Measurements from ENCODE around the gene TSSK3. TPM values are rescaled to one million over a fixed set of nuclear protein-coding genes. Genes with fewer than 3 reads are reported as not detected.

The TSSK3 gene
- total RNA-seq, 1 donor from 2014 or later, result 4.8 TPM

DNA sequence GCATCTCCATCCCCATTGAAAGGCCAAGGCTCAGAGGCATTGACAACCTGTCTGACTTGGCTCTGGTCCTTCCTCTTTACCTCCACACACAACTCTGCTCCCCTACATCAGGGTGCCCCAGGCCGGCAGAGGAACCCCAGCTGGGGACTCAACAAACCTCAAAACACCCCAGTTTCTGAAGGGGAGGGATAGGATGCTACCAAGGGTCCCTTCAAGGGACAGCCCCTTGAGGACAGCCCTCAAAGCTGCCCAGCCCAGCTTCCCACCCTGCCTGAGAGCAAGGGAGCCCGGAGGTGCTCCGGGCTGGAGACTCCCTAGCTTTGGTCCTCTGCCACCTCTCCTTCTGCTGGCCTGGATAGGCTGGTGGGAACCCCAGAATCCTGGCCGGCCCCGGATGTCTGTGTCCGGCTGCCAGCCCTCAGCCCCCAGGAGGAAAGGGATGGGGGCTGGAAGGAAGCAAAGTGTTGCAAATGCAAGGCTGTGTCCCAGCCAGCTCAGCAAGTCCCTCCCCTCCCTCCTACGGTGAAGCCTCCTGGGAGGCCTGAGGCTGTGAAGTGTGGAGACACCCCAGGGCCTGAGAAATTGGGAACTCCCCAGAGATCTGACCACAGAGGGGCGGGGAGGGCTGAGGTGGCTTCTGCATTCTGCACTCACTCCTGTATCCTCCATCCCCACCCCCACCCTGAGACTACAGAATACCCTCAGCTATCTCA lies 25.2 kb upstream of the TSSK3 start:
- Histone ChIP-seq H3K36me3 (peaks cover 5 to 6% of the 10 kb centered on the region in 2 donors), H3K27ac (no peak overlapping the region), H3K4me1 (peaks cover 10 to 13% of the 10 kb centered on the region in 2 donors), H3K4me3 (peak overlapping the region in 1 of 2 donors; percentile 97), H3K27me3 (no peaks in the 10 kb centered on the region), H3K9me3 (no peaks in the 10 kb centered on the region)
- intact Hi-C loops (cut with DNase I), result loop anchor here (1.0 kb wide), 1 partner anchor 14 kb away; no protein-coding TSS in a partner anchor
- TF ChIP-seq, protein P1, sequence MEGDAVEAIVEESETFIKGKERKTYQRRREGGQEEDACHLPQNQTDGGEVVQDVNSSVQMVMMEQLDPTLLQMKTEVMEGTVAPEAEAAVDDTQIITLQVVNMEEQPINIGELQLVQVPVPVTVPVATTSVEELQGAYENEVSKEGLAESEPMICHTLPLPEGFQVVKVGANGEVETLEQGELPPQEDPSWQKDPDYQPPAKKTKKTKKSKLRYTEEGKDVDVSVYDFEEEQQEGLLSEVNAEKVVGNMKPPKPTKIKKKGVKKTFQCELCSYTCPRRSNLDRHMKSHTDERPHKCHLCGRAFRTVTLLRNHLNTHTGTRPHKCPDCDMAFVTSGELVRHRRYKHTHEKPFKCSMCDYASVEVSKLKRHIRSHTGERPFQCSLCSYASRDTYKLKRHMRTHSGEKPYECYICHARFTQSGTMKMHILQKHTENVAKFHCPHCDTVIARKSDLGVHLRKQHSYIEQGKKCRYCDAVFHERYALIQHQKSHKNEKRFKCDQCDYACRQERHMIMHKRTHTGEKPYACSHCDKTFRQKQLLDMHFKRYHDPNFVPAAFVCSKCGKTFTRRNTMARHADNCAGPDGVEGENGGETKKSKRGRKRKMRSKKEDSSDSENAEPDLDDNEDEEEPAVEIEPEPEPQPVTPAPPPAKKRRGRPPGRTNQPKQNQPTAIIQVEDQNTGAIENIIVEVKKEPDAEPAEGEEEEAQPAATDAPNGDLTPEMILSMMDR (IDR thresholded peaks at IDR 0.05), result no peak
- peak in 1 of 2 donors; percentile 74 for DNase-seq (ENCODE audit: low spot score in 2 of 2)

DNA sequence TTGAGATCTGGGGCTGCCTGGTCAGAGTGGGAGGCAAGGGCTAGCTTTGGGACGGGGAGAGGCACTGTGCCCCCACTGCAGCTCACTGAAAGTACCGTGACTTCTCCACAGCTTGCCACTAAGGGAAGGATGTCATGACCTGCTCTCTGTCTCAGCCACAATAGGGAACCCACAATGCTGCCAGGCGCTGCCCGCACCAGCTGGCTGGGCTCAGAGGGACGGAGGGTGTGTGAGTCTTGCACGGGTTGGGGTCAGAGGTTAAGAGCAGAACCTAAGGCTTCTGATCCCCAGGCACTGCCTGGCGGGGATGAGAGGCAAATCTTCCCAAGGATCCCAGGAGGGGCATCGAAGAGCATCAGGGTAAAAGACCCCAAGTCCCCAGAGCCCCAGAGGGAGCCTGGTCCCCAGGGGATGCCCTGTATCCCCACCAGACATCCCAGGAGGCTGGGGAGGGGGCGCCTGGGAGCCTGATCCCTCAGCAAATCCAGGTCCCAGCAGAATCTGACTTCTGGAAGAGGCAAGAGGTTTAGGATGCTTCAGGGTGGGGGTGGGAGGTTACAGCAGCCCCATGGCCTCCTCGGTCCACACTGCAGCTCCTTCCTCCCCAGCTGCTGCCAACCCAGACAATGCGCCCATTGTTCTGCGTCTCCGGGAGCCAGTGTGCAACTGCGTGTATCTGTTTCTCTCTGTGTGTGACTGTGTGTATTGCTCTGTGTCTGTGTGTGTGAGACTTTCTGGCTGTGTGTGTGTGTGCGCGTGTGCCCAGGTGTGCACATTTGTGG lies 24.3 kb upstream of the TSSK3 start:
- Histone ChIP-seq H3K9me3 (no peaks in the 10 kb centered on the region), H3K27me3 (no peaks in the 10 kb centered on the region), H3K27ac (no peak overlapping the region), H3K36me3 (no peaks in the 10 kb centered on the region), H3K4me1 (peaks cover 10 to 13% of the 10 kb centered on the region in 2 donors), H3K4me3 (no peak overlapping the region)
- TF ChIP-seq, protein P1 (IDR thresholded peaks at IDR 0.05), result no peak
- no peak for DNase-seq (ENCODE audit: low spot score in 2 of 2)
- intact Hi-C loops (cut with DNase I), result no loop called here

DNA sequence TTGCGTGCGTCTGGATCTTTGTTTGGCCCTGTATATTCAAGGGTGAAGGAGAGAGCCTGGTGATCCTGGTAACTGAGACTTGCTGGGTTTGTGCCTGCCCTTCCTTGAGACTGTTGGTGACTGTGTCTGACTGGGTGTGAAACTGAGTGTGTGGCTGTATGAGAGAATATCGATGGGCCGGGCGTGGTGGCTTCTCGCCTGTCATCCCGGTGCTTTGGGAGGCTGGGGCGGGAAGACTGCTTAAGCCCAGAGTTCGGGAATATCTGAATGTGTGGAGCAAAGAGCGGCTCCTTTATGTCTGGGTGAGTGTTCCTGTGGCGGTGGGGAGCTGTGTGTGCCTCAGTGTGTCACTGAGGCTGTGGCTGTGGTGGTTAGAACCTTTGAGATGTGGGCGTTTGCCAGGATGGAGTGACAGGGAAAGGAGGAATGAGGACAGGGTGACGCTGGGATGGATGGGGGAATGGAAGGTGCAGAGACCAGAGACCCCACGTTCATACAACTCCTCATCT lies 23.6 kb upstream of the TSSK3 start:
- Histone ChIP-seq H3K9me3 (no peaks in the 10 kb centered on the region), H3K4me1 (peaks cover 10 to 13% of the 10 kb centered on the region in 2 donors), H3K36me3 (no peaks in the 10 kb centered on the region), H3K27me3 (no peaks in the 10 kb centered on the region), H3K4me3 (no peak overlapping the region), H3K27ac (no peak overlapping the region)
- TF ChIP-seq, protein P1 (IDR thresholded peaks at IDR 0.05), result no peak
- intact Hi-C loops (cut with DNase I), result no loop called here
- no peak for DNase-seq (ENCODE audit: low spot score in 2 of 2)

DNA sequence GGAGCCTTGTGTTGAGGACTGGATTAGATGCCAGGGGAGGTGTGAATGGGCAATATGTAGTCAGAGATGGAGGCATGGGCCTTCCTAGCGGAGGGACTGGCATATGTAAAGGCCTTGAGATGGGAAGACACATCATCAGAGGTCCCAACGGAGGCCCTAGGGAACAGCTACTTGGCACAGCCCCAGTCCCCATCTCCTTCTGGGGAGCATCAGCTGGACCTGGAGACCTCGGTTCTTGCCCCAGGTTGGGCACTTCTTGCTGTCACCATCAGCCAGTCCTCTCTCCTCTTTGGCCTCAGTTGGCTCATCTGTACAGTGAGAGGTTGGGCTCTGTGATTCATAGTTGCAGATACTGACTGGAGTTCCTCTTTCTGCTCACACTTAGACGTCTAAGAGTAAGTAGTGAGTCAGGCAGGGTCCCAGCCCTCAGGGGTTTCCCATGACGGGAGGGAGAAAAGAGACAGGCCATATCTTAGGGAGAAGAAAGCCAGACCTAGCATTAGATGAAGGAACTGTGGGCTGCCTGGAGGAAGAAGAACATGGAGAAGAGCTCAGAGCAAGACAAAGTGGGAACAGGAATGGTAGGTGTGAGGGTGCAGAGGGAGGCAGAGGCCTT lies 22.9 kb upstream of the TSSK3 start:
- no peak for DNase-seq (ENCODE audit: low spot score in 2 of 2)
- Histone ChIP-seq H3K27me3 (no peaks in the 10 kb centered on the region), H3K27ac (no peak overlapping the region), H3K36me3 (no peaks in the 10 kb centered on the region), H3K9me3 (no peaks in the 10 kb centered on the region), H3K4me3 (no peak overlapping the region), H3K4me1 (peaks cover 10 to 11% of the 10 kb centered on the region in 2 donors)
- intact Hi-C loops (cut with DNase I), result no loop called here
- TF ChIP-seq, protein P1 (IDR thresholded peaks at IDR 0.05), result no peak

DNA sequence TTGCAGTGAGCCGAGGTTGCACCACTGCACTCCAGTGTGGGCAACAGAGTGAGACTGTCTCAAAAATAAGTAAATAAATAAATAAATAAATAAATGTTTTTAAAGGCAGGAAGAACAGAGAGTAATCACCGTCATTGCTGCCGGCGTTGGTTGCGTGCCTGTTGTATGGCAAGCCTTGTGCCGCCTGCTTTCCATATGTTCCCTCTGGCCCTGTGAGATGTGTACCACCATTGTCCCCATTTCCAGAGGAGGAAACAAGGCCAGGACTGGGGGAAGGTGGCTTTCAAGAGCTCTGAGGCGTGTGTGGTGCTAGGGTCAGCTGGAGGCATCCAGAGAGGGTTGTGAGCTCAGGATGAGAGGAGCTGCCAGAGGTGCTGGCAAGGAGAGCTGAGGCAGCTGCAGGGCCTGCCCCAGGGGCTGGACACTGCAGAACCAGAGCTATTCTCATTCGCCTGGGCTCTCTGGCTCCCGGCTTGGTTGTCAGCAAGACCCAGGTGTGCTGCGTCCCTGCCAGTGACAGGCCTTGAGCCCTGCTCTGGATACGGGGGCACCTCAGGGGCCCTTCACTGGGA lies 21.1 kb upstream of the TSSK3 start:
- DNase-seq (ENCODE audit: low spot score in 2 of 2), result no peak
- no peaks in the 10 kb centered on the region for H3K9me3 ChIP-seq
- peaks cover 0 to 3% of the 10 kb centered on the region in 2 donors for H3K4me1 ChIP-seq
- no peaks in the 10 kb centered on the region for H3K36me3 ChIP-seq
- no peak overlapping the region for H3K27ac ChIP-seq
- H3K4me3 ChIP-seq, result no peak overlapping the region
- H3K27me3 ChIP-seq, result no peaks in the 10 kb centered on the region
- TF ChIP-seq, protein P1 (IDR thresholded peaks at IDR 0.05), result no peak
- intact Hi-C loops (cut with DNase I), result no loop called here
